AG09319 (cell line): Measurements from ENCODE around the gene SMIM10L2A.

ENCODE experiments used
- DNase-seq: peaks from one replicate; pipeline ENCODE4 v3.0.0-alpha.2; 2010; ENCODE audit warnings: low read depth; ENCODE audit errors: extremely low read depth
- CTCF ChIP-seq: IDR thresholded peaks from 2 replicates; pipeline ENCODE4 v1.5.1; 2011; ENCODE audit warnings: low read depth, mild to moderate bottlenecking, inconsistent platforms, low read length, moderate library complexity

The SMIM10L2A gene

GRCh38 chrX:135433531-135434257 is 11.9 kb downstream of the SMIM10L2A start:
- no peak for TF ChIP-seq CTCF
- DNase-seq = no peak

GRCh38 chrX:135434258-135435138 is 12.8 kb downstream of the SMIM10L2A start:
- no peak for DNase-seq
- TF ChIP-seq CTCF = no peak

GRCh38 chrX:135435139-135435922 is 13.6 kb downstream of the SMIM10L2A start:
- TF ChIP-seq CTCF = no peak
- DNase-seq = no peak

GRCh38 chrX:135435933-135436332 is 14.2 kb downstream of the SMIM10L2A start:
- DNase-seq = no peak
- no peak for TF ChIP-seq CTCF

GRCh38 chrX:135436456-135436855 is 14.7 kb downstream of the SMIM10L2A start:
- no peak for TF ChIP-seq CTCF
- DNase-seq = no peak

- no peak for TF ChIP-seq CTCF
These were observed 15.5 kb downstream of the SMIM10L2A start for GRCh38 chrX:135436966-135437866.

More at GRCh38 chrX:135436966-135437866, 15.5 kb downstream of the SMIM10L2A start:
- DNase-seq = no peak
